ENCODE measurements around the gene ALKBH6. TPM values are rescaled to one million over a fixed set of nuclear protein-coding genes. Genes with fewer than 3 reads are reported as not detected.
"Not testable (repeated sequence)": the region's sequence is repeated elsewhere in the genome, so short reads cannot be mapped to it uniquely, and the experiment has no call there.

The ALKBH6 gene
- total and polyA plus RNA-seq, 2 of the 8 experiments (the other 6 are each of a cell fraction or from before 2014, with no cell fraction given) = 19.2 to 33.3 TPM

GRCh38 chr19:35980997-35981396 lies 33.0 kb downstream of the ALKBH6 start:
- H3K9me3 ChIP-seq (ENCODE audit: insufficient read depth in 2 of 2, low read depth in 1 of 2, low read length in 1 of 2); H3K23me2 ChIP-seq (ENCODE audit: low read depth, low read length); POLR2A ChIA-PET (ENCODE audit: partially characterized antibody); H3K9ac ChIP-seq (replicated peaks in 1 of 4; ENCODE audit: extremely low read depth in 1 of 4, low read depth in 3 of 4, low read length in 3 of 4); H3K27ac ChIP-seq (ENCODE audit: low read depth, low read length); H3K4me2 ChIP-seq (ENCODE audit: insufficient read depth in 1 of 2, low read depth in 2 of 2, low read length in 2 of 2); H2AFZ ChIP-seq (ENCODE audit: low read length); H4K91ac ChIP-seq (replicated peaks; ENCODE audit: insufficient read length, low read length); H3K18ac ChIP-seq (ENCODE audit: extremely low read depth, low read length); FAIRE-seq; H2AK5ac ChIP-seq (ENCODE audit: low read depth, low read length); H3K4me1 ChIP-seq (replicated peaks in 1 of 4; ENCODE audit: control insufficient read depth in 3 of 4, insufficient read depth in 4 of 4, low read length in 3 of 4); H3K4ac ChIP-seq (replicated peaks; ENCODE audit: insufficient read length, low read depth, low read length); H2BK12ac ChIP-seq (ENCODE audit: low read depth, low read length); H3K36me3 ChIP-seq (ENCODE audit: control insufficient read depth in 2 of 4, insufficient read depth in 4 of 4, low read length in 3 of 4); DNase-seq (ENCODE audit: low read depth in 1 of 2, low spot score in 2 of 2); H3K79me2 ChIP-seq (ENCODE audit: control insufficient read depth in 1 of 2, insufficient read depth in 2 of 2, low read length in 2 of 2); H3K14ac ChIP-seq (ENCODE audit: insufficient read length); H2BK20ac ChIP-seq (ENCODE audit: low read length); H3K79me1 ChIP-seq (ENCODE audit: low read depth, low read length); H3K56ac ChIP-seq (replicated peaks; ENCODE audit: insufficient read length, low read depth, low read length); H2BK5ac ChIP-seq (ENCODE audit: low read depth, low read length); H3K23ac ChIP-seq (ENCODE audit: insufficient read length); H4K8ac ChIP-seq (ENCODE audit: extremely low read depth, insufficient read depth, low read length); H3K4me3 ChIP-seq (ENCODE audit: extremely low read depth in 1 of 4, insufficient read depth in 2 of 4, low read depth in 3 of 4, low read length in 4 of 4); H4K5ac ChIP-seq (ENCODE audit: insufficient read length, low read depth, low read length); H4K20me1 ChIP-seq (replicated peaks in 1 of 2; ENCODE audit: control insufficient read depth in 1 of 2, insufficient read depth in 2 of 2, low read length in 2 of 2); H2BK120ac ChIP-seq (replicated peaks; ENCODE audit: low read depth, low read length); H2BK15ac ChIP-seq (ENCODE audit: low read length): not testable (repeated sequence)
- CTCF ChIA-PET (ENCODE audit: partially characterized antibody) = interaction anchor here (1.0 to 1.5 kb wide), 2 partner anchors 13 to 34 kb away, joined by 3 to 4 read pairs; no protein-coding TSS in a partner anchor
- peaks cover 0 to 11% (median 8%) of the 10 kb centered on the region in 4 experiments; a peak in 4 of 7 replicates for H3K27me3 ChIP-seq (replicated peaks in 1 of 4; ENCODE audit: control insufficient read depth in 3 of 4, extremely low read depth in 1 of 4, insufficient read depth in 3 of 4, low read length in 3 of 4)
- 91% methylated on average over 4 of the region's 4 CpGs; no CpG with 5 or more reads in 1 of the 2 experiments for WGBS, 2 experiments (ENCODE audit: extremely low coverage in 1 of 2, insufficient coverage in 1 of 2, insufficient read length in 1 of 2, insufficient replicate concordance in 2 of 2, low coverage in 1 of 2, low lambda C conversion rate in 2 of 2, missing lambda C conversion rate in 1 of 2)
